Transverse colon (tissue), 3 donors: ENCODE data around the gene TPM4.

Experiments used
- CTCF ChIP-seq, 5 experiments: fragments of 200-600 bp in 3 of 5; fragments of 450-650 bp in 2 of 5; sonication (generic) in 3 of 5; IDR thresholded peaks; 1 replicate in 2 of 5; 2 replicates in 3 of 5; pipeline ENCODE4 v1.5.1; 2016 to 2017; ENCODE audit warnings: antibody characterized with exemption in 5 of 5, inconsistent platforms in 3 of 5, mild to moderate bottlenecking in 2 of 5, moderate library complexity in 1 of 5
- POLR2A ChIP-seq: fragments of 450-650 bp; IDR thresholded peaks from one replicate; pipeline ENCODE4 v1.6.1; 2016; ENCODE audit warnings: antibody characterized with exemption, mild to moderate bottlenecking, moderate library complexity

DNA sequence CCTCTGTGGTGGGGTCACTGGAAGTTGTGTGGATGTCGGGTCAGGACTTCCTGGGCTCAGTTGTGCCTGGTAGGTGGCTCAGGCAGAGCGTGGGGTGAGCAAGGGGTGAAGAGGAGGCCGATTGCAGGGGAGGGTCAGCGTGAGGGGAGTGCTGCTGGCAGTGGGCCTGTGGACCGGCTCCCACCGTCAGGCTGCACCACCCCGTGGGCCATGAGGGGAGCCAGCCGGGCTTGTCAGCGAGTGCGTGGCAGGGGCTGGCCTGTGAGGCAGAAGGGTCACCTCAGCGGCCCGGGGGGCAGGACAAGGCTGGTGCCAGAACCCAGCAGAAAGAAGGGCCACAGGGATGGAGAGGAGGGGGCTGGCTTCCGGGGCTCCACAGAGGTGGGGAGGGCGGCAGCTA lies 48.7 kb downstream of the TPM4 start:
- TF ChIP-seq POLR2A (no peak), CTCF (IDR thresholded peaks at IDR 0.05) (no peak)
